Mucosa of descending colon (tissue), 3 donors: Measurements from ENCODE around the gene TBP. TPM values are rescaled to one million over a fixed set of nuclear protein-coding genes. Genes with fewer than 3 reads are reported as not detected.

ENCODE experiments used
- ATAC-seq: fragments of 200-7000 bp; cut with Tn5 transposase; one replicate; pipeline ENCODE4 v1.9.1; 2020; ENCODE audit warnings: mild to moderate bottlenecking, moderate library complexity
- DNase-seq, 3 donors: peaks; one replicate each; pipeline ENCODE4 v3.0.0-alpha.2; 2020
- H3K36me3 ChIP-seq: fragments of 200-600 bp; one replicate; pipeline ENCODE4 v1.8.0; 2021; ENCODE audit warnings: low read depth, mild to moderate bottlenecking
- H3K4me1 ChIP-seq: fragments of 200-600 bp; one replicate; pipeline ENCODE4 v1.8.0; 2021; ENCODE audit warnings: low read depth, mild to moderate bottlenecking
- H3K4me3 ChIP-seq: fragments of 200-600 bp; one replicate; pipeline ENCODE4 v1.8.0; 2021; ENCODE audit warnings: mild to moderate bottlenecking
- H3K9me3 ChIP-seq: fragments of 200-600 bp; one replicate; pipeline ENCODE4 v1.8.0; 2021; ENCODE audit warnings: mild to moderate bottlenecking
- CTCF ChIP-seq: fragments of 200-600 bp; IDR thresholded peaks from one replicate; pipeline ENCODE4 v1.8.0; 2022; ENCODE audit warnings: antibody characterized with exemption, mild to moderate bottlenecking
- intact Hi-C, 2 donors: fragments of 100-400 bp; cut with DNase I in 1 of 2; cut with micrococcal nuclease in 1 of 2; formaldehyde crosslinking; loops; one replicate each; pipeline versions ENCODE4 v1.11.0 to v1.11.1; 2022; cut with DNase I, micrococcal nuclease
- total RNA-seq, 3 donors: library from RNA; stranded (reverse); fragmentation: NEBNext Ultra II Directional in 2 of 3; extraction: Animal tissue kit (Norgen Biotek cat#: 25700) in 2 of 3; gene quantifications; one replicate each; pipeline versions ENCODE4 v1.2.1 to v1.2.4, GENCODE V29; 2021 to 2023
- donor health status: DM: no; HTN: no; CAD: no; lungs with moderate emphysema.
- donor health status: DM: no; HTN: no; CAD: no.
- donor health status: DM: no; HTN: yes; CAD: no.

Gene TBP
- total RNA-seq, 3 donors from 2014 or later, result 12.9 to 15.1 (median 13.4) TPM

- Histone ChIP-seq H3K4me3 (no peak overlapping the region), H3K36me3 (peaks cover 4% of the 10 kb centered on the region)
- no peak for ATAC-seq
Observed at GRCh38 chr6:170532867-170533488, 21.2 kb upstream of the TBP start.

GRCh38 chr6:170533792-170534191 lies 20.4 kb upstream of the TBP start:
- H3K9me3 ChIP-seq, result no peaks in the 10 kb centered on the region
- intact Hi-C loops, result loop anchor here in 1 of 2 donors (5.0 kb wide), 1 partner anchor 701 kb away; no protein-coding TSS in a partner anchor
- ATAC-seq, result no peak
- H3K4me1 ChIP-seq, result no peaks in the 10 kb centered on the region
- DNase-seq, result no peak
- peaks cover 4% of the 10 kb centered on the region for H3K36me3 ChIP-seq
- H3K4me3 ChIP-seq, result no peak overlapping the region
- TF ChIP-seq CTCF, result no peak

More at GRCh38 chr6:170532867-170533488, 21.2 kb upstream of the TBP start:
- Histone ChIP-seq H3K4me1 (no peaks in the 10 kb centered on the region), H3K9me3 (no peaks in the 10 kb centered on the region)
- intact Hi-C loops, result loop anchor here in 1 of 2 donors (5.0 kb wide), 1 partner anchor 701 kb away; no protein-coding TSS in a partner anchor
- no peak for DNase-seq
- no peak for TF ChIP-seq CTCF

GRCh38 chr6:170535004-170535403 lies 19.2 kb upstream of the TBP start:
- peaks cover 4% of the 10 kb centered on the region for H3K36me3 ChIP-seq
- ATAC-seq (peak; percentile 36), DNase-seq (no peak)
- no peaks in the 10 kb centered on the region for H3K4me1 ChIP-seq
- intact Hi-C loops, result no loop called here
- H3K4me3 ChIP-seq, result no peak overlapping the region
- no peak for TF ChIP-seq CTCF
- H3K9me3 ChIP-seq, result no peaks in the 10 kb centered on the region

- DNase-seq (no peak), ATAC-seq (no peak)
- intact Hi-C loops, result no loop called here
- no peaks in the 10 kb centered on the region for H3K4me1 ChIP-seq
- no peak overlapping the region for H3K4me3 ChIP-seq
- no peaks in the 10 kb centered on the region for H3K9me3 ChIP-seq
- no peak for TF ChIP-seq CTCF
- peaks cover 4% of the 10 kb centered on the region for H3K36me3 ChIP-seq
Observed at GRCh38 chr6:170536671-170537070, 17.5 kb upstream of the TBP start.

- H3K9me3 ChIP-seq, result no peaks in the 10 kb centered on the region
- H3K4me1 ChIP-seq, result no peaks in the 10 kb centered on the region
- DNase-seq (no peak), ATAC-seq (no peak)
- H3K36me3 ChIP-seq, result peaks cover 4% of the 10 kb centered on the region
- intact Hi-C loops, result no loop called here
- TF ChIP-seq CTCF, result no peak
- no peak overlapping the region for H3K4me3 ChIP-seq
Observed at GRCh38 chr6:170537329-170537728, 16.8 kb upstream of the TBP start.
